ENCODE measurements around the gene KCND2. TPM values are rescaled to one million over a fixed set of nuclear protein-coding genes. Genes with fewer than 3 reads are reported as not detected.

KCND2 gene
- total and polyA plus RNA-seq, 2 of the 4 experiments (the other 2 are of a cell fraction): under 0.01 TPM; not detected in 1

GRCh38 chr7:120792861-120793130 is 519.8 kb downstream of the KCND2 start:
- no peak overlapping the region for H4K91ac ChIP-seq (ENCODE audit: insufficient read depth, low read depth, low read length)
- H2AK9ac ChIP-seq (replicated peaks; ENCODE audit: low read depth, low read length, poor library complexity): no peak overlapping the region
- H3K36me3 ChIP-seq (ENCODE audit: control insufficient read depth, insufficient read depth, low read length): peaks cover 7% of the 10 kb centered on the region; the same call in 1 of the 2 replicates
- H3K27ac ChIP-seq (ENCODE audit: insufficient read depth, low read length): no peak overlapping the region
- no peaks in the 10 kb centered on the region for H4K20me1 ChIP-seq (ENCODE audit: insufficient read depth, low read length)
- H2BK120ac ChIP-seq (ENCODE audit: low read depth, low read length): no peak overlapping the region
- no peak overlapping the region for H3K14ac ChIP-seq (replicated peaks; ENCODE audit: low read depth, low read length)
- no peak overlapping the region for H4K8ac ChIP-seq (ENCODE audit: low read depth in 2 of 2, low read length in 2 of 2)
- H2AFZ ChIP-seq (replicated peaks; ENCODE audit: low read length, poor library complexity): no peak overlapping the region
- no peak overlapping the region for H3K4me3 ChIP-seq (ENCODE audit: insufficient read depth, low read depth, low read length)
- H3K4me2 ChIP-seq (ENCODE audit: low read depth, low read length): no peak overlapping the region
- DNase-seq: no peak
- in situ Hi-C loops (cut with MboI; ENCODE audit: low sequenced_read_pairs): no loop called here
- ChIA-PET CTCF (interaction anchor here (1.0 to 2.4 kb wide), 9 partner anchors 9 to 149 kb away, joined by 3 to 14 read pairs (median 5); partner anchors contain the start of gene TSPAN12), POLR2A (ENCODE audit: unreplicated experiment) (no interaction called here)
- WGBS, 2 experiments (ENCODE audit: extremely low coverage in 2 of 2, insufficient read length in 1 of 2): 100% methylated on average over 1 of the region's 2 CpGs; no CpG with 5 or more reads in 1 of the 2 experiments
- H3K9me1 ChIP-seq (ENCODE audit: insufficient read depth, low read length): 0 out of 2 replicates have a peak, but pooled peaks cover 5% of the 10 kb centered on the region
- no peak overlapping the region for H3K18ac ChIP-seq (ENCODE audit: low read depth, low read length)
- intact Hi-C loops (cut with micrococcal nuclease): loop anchor here (1.0 to 5.0 kb wide), 4 partner anchors 65 to 315 kb away; no protein-coding TSS in a partner anchor
- no TSS peak for BruUV-seq (replicated peaks)
- H3K9me3 ChIP-seq (ENCODE audit: control insufficient read depth, insufficient read depth, low read length): no peaks in the 10 kb centered on the region
- H3K27me3 ChIP-seq (ENCODE audit: control insufficient read depth, insufficient read depth, low read length): no peaks in the 10 kb centered on the region
- H2BK5ac ChIP-seq (ENCODE audit: low read depth, low read length, poor library complexity, severe bottlenecking): no peak overlapping the region
- H4K5ac ChIP-seq (ENCODE audit: low read depth, low read length): no peak overlapping the region
- H2BK15ac ChIP-seq (ENCODE audit: low read depth, low read length): no peak overlapping the region
- ATAC-seq (ENCODE audit: low read depth): no peak
- no peak overlapping the region for H3K23ac ChIP-seq (ENCODE audit: low read depth, low read length)
- H3K9ac ChIP-seq (ENCODE audit: low read depth, low read length): no peak overlapping the region
- no peak overlapping the region for H3K4ac ChIP-seq (ENCODE audit: low read depth, low read length)
- no peak overlapping the region for H2AK5ac ChIP-seq (ENCODE audit: low read depth, low read length)
- TF ChIP-seq RAD21 (IDR thresholded peaks at IDR 0.05; ENCODE audit: low read length) (no peak), POLR2A (IDR thresholded peaks at IDR 0.05; ENCODE audit: low read depth, low read length) (no peak)
- TF ChIP-seq, protein P1, sequence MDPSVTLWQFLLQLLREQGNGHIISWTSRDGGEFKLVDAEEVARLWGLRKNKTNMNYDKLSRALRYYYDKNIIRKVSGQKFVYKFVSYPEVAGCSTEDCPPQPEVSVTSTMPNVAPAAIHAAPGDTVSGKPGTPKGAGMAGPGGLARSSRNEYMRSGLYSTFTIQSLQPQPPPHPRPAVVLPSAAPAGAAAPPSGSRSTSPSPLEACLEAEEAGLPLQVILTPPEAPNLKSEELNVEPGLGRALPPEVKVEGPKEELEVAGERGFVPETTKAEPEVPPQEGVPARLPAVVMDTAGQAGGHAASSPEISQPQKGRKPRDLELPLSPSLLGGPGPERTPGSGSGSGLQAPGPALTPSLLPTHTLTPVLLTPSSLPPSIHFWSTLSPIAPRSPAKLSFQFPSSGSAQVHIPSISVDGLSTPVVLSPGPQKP (IDR thresholded peaks at IDR 0.05; ENCODE audit: borderline replicate concordance, low read depth, low read length): no peak
- H3K56ac ChIP-seq (ENCODE audit: extremely low read depth, insufficient read depth, low read length): no peak overlapping the region
- H3K4me1 ChIP-seq (ENCODE audit: control insufficient read depth, insufficient read depth, low read length): peaks cover 2% of the 10 kb centered on the region; the same call in 1 of the 2 replicates
- dilution Hi-C loops (cut with HindIII; ENCODE audit: low sequenced_read_pairs, unreplicated experiment): no loop called here
- no peaks in the 10 kb centered on the region for H3K79me1 ChIP-seq (ENCODE audit: low read depth in 1 of 2, low read length in 2 of 2)
- no peak overlapping the region for H2BK20ac ChIP-seq (ENCODE audit: low read depth, low read length)
